Adrenal gland (tissue), 12 donors: Measurements from ENCODE around the gene UVSSA. TPM values are rescaled to one million over a fixed set of nuclear protein-coding genes. Genes with fewer than 3 reads are reported as not detected.

Experiments used
- DNase-seq, 7 donors: peaks; one replicate each; pipeline ENCODE4 v3.0.0-alpha.2; 2019 to 2020
- H3K27ac ChIP-seq, 5 donors: fragments of 200-600 bp; sonication (generic) in 4 of 5; 1 replicate in 3 of 5; 2 replicates in 2 of 5; pipeline versions ENCODE4 v1.5.1 to v1.8.0; 2016 to 2020; ENCODE audit warnings: mild to moderate bottlenecking in 1 of 5
- H3K27me3 ChIP-seq: fragments of 200-600 bp; 2 replicates; pipeline ENCODE4 v1.8.0; 2021
- H3K36me3 ChIP-seq, 2 donors: fragments of 200-600 bp; replicated peaks in 1 of 2; 1 replicate in 1 of 2; 2 replicates in 1 of 2; pipeline versions ENCODE4 v1.5.1 to v1.8.0; 2018 to 2022
- H3K4me1 ChIP-seq, 2 donors: fragments of 200-600 bp; replicated peaks in 1 of 2; 1 replicate in 1 of 2; 2 replicates in 1 of 2; pipeline versions ENCODE4 v1.5.1 to v1.8.0; 2018 to 2021
- H3K4me3 ChIP-seq, 4 donors: fragments of 200-600 bp; sonication (generic) in 3 of 4; one replicate each; pipeline ENCODE4 v1.5.1; 2016 to 2018
- H3K9me3 ChIP-seq, 3 donors: fragments of 200-600 bp; sonication (generic) in 1 of 3; replicated peaks in 1 of 3; 1 replicate in 2 of 3; 2 replicates in 1 of 3; pipeline versions ENCODE4 v1.5.1 to v1.8.0; 2016 to 2021
- POLR2A ChIP-seq, 2 donors: fragments of 450-650 bp; IDR thresholded peaks; one replicate each; pipeline ENCODE4 v1.6.1; 2017; ENCODE audit warnings: antibody characterized with exemption in 2 of 2, mild to moderate bottlenecking in 2 of 2, moderate library complexity in 1 of 2
- WGBS, 4 donors: extraction: QIAGEN DNeasy Blood & Tissue Kit in 2 of 4; methylation state at CpG; one replicate each; pipeline versions ENCODE4 v1.1.5 to v1.1.7; 2013 to 2017; 5-methylcytosine and 5-hydroxymethylcytosine counted together
- intact Hi-C, 2 donors: fragments of 100-400 bp; cut with DNase I; formaldehyde crosslinking; loops; one replicate each; pipeline versions ENCODE4 v1.14.1 to v1.15.0; 2022 to 2023
- polyA plus RNA-seq, 3 donors: library from polyadenylated mRNA; stranded (reverse); fragments of 200-250 nt in 2 of 3; fragments of 350-450 nt in 1 of 3; fragmentation: Illumina TruSeq in 1 of 3; extraction: RNeasy Lipid Tissue Mini Kit (QIAGEN cat#74804) in 1 of 3; gene quantifications; one replicate each; pipeline ENCODE4 v1.2.3, GENCODE V29; 2013 to 2014
- total RNA-seq, 9 donors: library from RNA; depleted of rRNA in 4 of 9; stranded (reverse); fragments of >200 nt in 4 of 9; fragments of 120-200 nt in 1 of 9; fragmentation: NEBNext Ultra II Directional in 1 of 9; extraction: Animal tissue kit (Norgen Biotek cat#: 25700) in 1 of 9; gene quantifications; one replicate each; pipeline versions ENCODE4 v1.1.0 to v1.2.4, GENCODE V29; 2013 to 2023
- TF ChIP-seq, protein P1 (sequence below), 6 experiments: fragments of 450-650 bp in 4 of 6; fragments of 200-600 bp in 2 of 6; sonication (generic) in 1 of 6; IDR thresholded peaks; 1 replicate in 5 of 6; 2 replicates in 1 of 6; pipeline versions ENCODE4 v1.5.1 to v1.8.0; 2016 to 2021; ENCODE audit warnings: antibody characterized with exemption in 6 of 6, mild to moderate bottlenecking in 2 of 6, moderate library complexity in 1 of 6
- donor health status: healthy with polysubstance abuse.
- donor health status: Bipolar disorder and iron deficiency.
- donor health status: DM: yes; HTN: yes; CAD: no.
- donor health status: DM: no; HTN: no; CAD: no.
- donor health status: DM: no; HTN: no; CAD: no.
- donor health status: DM: yes; HTN: yes; CAD: no.

Gene UVSSA
- total and polyA plus RNA-seq, 12 donors = 2.9 to 37.4 (median 17.5) TPM

GRCh38 chr4:1360423-1361283 lies 13.6 kb downstream of the UVSSA start:
- Histone ChIP-seq H3K4me1 (peaks cover 6 to 17% of the 10 kb centered on the region in 2 donors), H3K9me3 (no peaks in the 10 kb centered on the region), H3K27ac (peak overlapping the region; percentile 15 to 92 (median 68)), H3K36me3 (no peaks in the 10 kb centered on the region), H3K4me3 (no peak overlapping the region), H3K27me3 (no peaks in the 10 kb centered on the region)
- intact Hi-C loops = no loop called here
- DNase-seq = peak; percentile 89 to 94 (median 93)
- 44 to 57% (median 48%) methylated on average over 10 to 29 of the region's 29 CpGs for WGBS, 4 donors
- TF ChIP-seq, protein P1, sequence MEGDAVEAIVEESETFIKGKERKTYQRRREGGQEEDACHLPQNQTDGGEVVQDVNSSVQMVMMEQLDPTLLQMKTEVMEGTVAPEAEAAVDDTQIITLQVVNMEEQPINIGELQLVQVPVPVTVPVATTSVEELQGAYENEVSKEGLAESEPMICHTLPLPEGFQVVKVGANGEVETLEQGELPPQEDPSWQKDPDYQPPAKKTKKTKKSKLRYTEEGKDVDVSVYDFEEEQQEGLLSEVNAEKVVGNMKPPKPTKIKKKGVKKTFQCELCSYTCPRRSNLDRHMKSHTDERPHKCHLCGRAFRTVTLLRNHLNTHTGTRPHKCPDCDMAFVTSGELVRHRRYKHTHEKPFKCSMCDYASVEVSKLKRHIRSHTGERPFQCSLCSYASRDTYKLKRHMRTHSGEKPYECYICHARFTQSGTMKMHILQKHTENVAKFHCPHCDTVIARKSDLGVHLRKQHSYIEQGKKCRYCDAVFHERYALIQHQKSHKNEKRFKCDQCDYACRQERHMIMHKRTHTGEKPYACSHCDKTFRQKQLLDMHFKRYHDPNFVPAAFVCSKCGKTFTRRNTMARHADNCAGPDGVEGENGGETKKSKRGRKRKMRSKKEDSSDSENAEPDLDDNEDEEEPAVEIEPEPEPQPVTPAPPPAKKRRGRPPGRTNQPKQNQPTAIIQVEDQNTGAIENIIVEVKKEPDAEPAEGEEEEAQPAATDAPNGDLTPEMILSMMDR (IDR thresholded peaks at IDR 0.05) = peak in 1 of 6 experiments; percentile 1
- TF ChIP-seq POLR2A (IDR thresholded peaks at IDR 0.05) = peak in 1 of 2 donors; percentile 54

GRCh38 chr4:1361431-1361830 lies 14.4 kb downstream of the UVSSA start:
- Histone ChIP-seq H3K36me3 (peaks cover 0 to under 1% of the 10 kb centered on the region in 2 donors), H3K4me1 (peaks cover 6 to 17% of the 10 kb centered on the region in 2 donors), H3K4me3 (no peak overlapping the region), H3K27me3 (no peaks in the 10 kb centered on the region), H3K9me3 (no peaks in the 10 kb centered on the region), H3K27ac (peak overlapping the region in 2 of 5 donors; percentile 90 to 92)
- intact Hi-C loops = no loop called here
- TF ChIP-seq POLR2A (IDR thresholded peaks at IDR 0.05) = no peak
- TF ChIP-seq, protein P1 (IDR thresholded peaks at IDR 0.05) = no peak
- WGBS, 4 donors = 72 to 85% (median 85%) methylated on average over 9 to 18 of the region's 18 CpGs
- peak in 1 of 7 donors; percentile 69 for DNase-seq

DNA sequence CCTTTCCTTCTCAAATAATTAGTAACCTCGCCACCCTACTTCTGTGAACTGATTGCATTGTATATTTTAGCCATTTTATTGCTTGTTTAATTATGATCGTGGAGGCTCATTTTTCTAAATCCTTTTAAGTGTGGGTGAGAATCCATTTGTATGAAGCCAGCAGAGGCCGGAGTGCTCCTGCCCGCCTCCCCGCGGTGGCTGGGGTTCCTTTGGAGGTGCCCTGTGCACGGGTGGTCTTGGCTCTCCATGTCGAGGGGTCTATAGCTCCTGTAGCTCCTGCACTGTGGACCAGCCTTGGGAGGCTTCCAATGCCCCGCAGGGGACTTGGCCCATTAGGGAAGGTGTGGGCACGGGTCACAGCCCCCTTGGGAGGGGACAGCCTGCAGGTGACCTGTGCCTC lies 15.0 kb downstream of the UVSSA start:
- Histone ChIP-seq H3K27ac (no peak overlapping the region), H3K9me3 (no peaks in the 10 kb centered on the region), H3K4me3 (no peak overlapping the region), H3K4me1 (peaks cover 6 to 17% of the 10 kb centered on the region in 2 donors), H3K36me3 (peaks cover 0 to 5% of the 10 kb centered on the region in 2 donors), H3K27me3 (no peaks in the 10 kb centered on the region)
- WGBS, 4 donors = 89 to 93% (median 90%) methylated on average over 8 to 10 of the region's 10 CpGs
- intact Hi-C loops = no loop called here
- TF ChIP-seq, protein P1 (IDR thresholded peaks at IDR 0.05) = no peak
- TF ChIP-seq POLR2A (IDR thresholded peaks at IDR 0.05) = no peak
- no peak for DNase-seq

GRCh38 chr4:1362521-1362920 lies 15.5 kb downstream of the UVSSA start:
- Histone ChIP-seq H3K27ac (no peak overlapping the region), H3K36me3 (peaks cover 0 to 5% of the 10 kb centered on the region in 2 donors), H3K27me3 (no peaks in the 10 kb centered on the region), H3K9me3 (no peaks in the 10 kb centered on the region), H3K4me3 (no peak overlapping the region), H3K4me1 (peaks cover 6 to 17% of the 10 kb centered on the region in 2 donors)
- intact Hi-C loops = no loop called here
- TF ChIP-seq, protein P1 (IDR thresholded peaks at IDR 0.05) = no peak
- TF ChIP-seq POLR2A (IDR thresholded peaks at IDR 0.05) = no peak
- 85 to 91% (median 91%) methylated on average over 8 to 17 of the region's 17 CpGs for WGBS, 4 donors
- DNase-seq = no peak
